Memory B cell (primary cell): Measurements from ENCODE around the gene HSD11B2.
A peak's percentile ranks its signal among the peaks of the same experiment; 100 is the strongest.

Experiments used
- ATAC-seq: fragments of 150-1000 bp; cut with Tn5 transposase; 2 replicates; pipeline ENCODE4 v1.10.0; 2021; ENCODE audit warnings: low read depth, mild to moderate bottlenecking, moderate library complexity
- DNase-seq, 2 donors: peaks; one replicate each; pipeline ENCODE4 v3.0.0; 2022; ENCODE audit warnings: low spot score in 2 of 2
- H3K27ac Mint-ChIP-seq: one replicate; pipeline ENCODE4 v1.8.0; 2022; ENCODE audit warnings: mild to moderate bottlenecking, moderate library complexity, mixed read lengths
- H3K27me3 Mint-ChIP-seq: one replicate; pipeline ENCODE4 v1.8.0; 2022; ENCODE audit warnings: mixed read lengths
- H3K36me3 Mint-ChIP-seq: one replicate; pipeline ENCODE4 v1.8.0; 2022; ENCODE audit warnings: mild to moderate bottlenecking, mixed read lengths
- H3K4me1 Mint-ChIP-seq: one replicate; pipeline ENCODE4 v1.8.0; 2022; ENCODE audit warnings: mixed read lengths
- H3K4me3 Mint-ChIP-seq: one replicate; pipeline ENCODE4 v1.8.0; 2022; ENCODE audit warnings: mild to moderate bottlenecking, moderate library complexity, mixed read lengths
- H3K9me3 Mint-ChIP-seq: one replicate; pipeline ENCODE4 v1.8.0; 2022; ENCODE audit warnings: mixed read lengths

HSD11B2 gene

GRCh38 chr16:67393111-67393787, 37.7 kb upstream of the HSD11B2 start, which contains the start of gene TPPP3:
Gene TPPP3 (minus strand): TSS chr16:67393498. CDS start chr16:67391111, 2,387 bp downstream.
- no peaks in the 10 kb centered on the region for H3K9me3 Mint-ChIP-seq
- peak; percentile 45 for ATAC-seq
- H3K27ac Mint-ChIP-seq, result no peak within 1 kb of the TSS
- H3K27me3 Mint-ChIP-seq, result peaks cover 26% of the 10 kb centered on the region
- peaks cover 21% of the 10 kb centered on the region for H3K4me1 Mint-ChIP-seq
- H3K36me3 Mint-ChIP-seq, result no peaks in the 10 kb centered on the region
- peak within 1 kb of the TSS; percentile 74 for H3K4me3 Mint-ChIP-seq
- DNase-seq, result no peak

GRCh38 chr16:67393788-67394154, 37.1 kb upstream of the HSD11B2 start:
- H3K4me3 Mint-ChIP-seq, result peak overlapping the region; percentile 74
- no peaks in the 10 kb centered on the region for H3K9me3 Mint-ChIP-seq
- H3K27ac Mint-ChIP-seq, result no peak overlapping the region
- peaks cover 28% of the 10 kb centered on the region for H3K27me3 Mint-ChIP-seq
- DNase-seq (no peak), ATAC-seq (no peak)
- H3K4me1 Mint-ChIP-seq, result peaks cover 21% of the 10 kb centered on the region
- H3K36me3 Mint-ChIP-seq, result no peaks in the 10 kb centered on the region

- Mint-ChIP-seq H3K27ac (no peak overlapping the region), H3K27me3 (peaks cover 28% of the 10 kb centered on the region)
- ATAC-seq, result peak; percentile 59
Observed at GRCh38 chr16:67394155-67395104, 36.5 kb upstream of the HSD11B2 start.

GRCh38 chr16:67395105-67395457, 35.8 kb upstream of the HSD11B2 start:
- Mint-ChIP-seq H3K4me3 (no peak overlapping the region), H3K27ac (no peak overlapping the region), H3K4me1 (peaks cover 17% of the 10 kb centered on the region), H3K36me3 (no peaks in the 10 kb centered on the region), H3K27me3 (peaks cover 24% of the 10 kb centered on the region), H3K9me3 (no peaks in the 10 kb centered on the region)
- ATAC-seq (no peak), DNase-seq (no peak)

More at GRCh38 chr16:67394155-67395104, 36.5 kb upstream of the HSD11B2 start:
- Mint-ChIP-seq H3K9me3 (no peaks in the 10 kb centered on the region), H3K4me3 (peak overlapping the region; percentile 74), H3K36me3 (no peaks in the 10 kb centered on the region), H3K4me1 (peaks cover 21% of the 10 kb centered on the region)
- peak in 1 of 2 donors; percentile 37 for DNase-seq

- Mint-ChIP-seq H3K27me3 (peaks cover 22% of the 10 kb centered on the region), H3K9me3 (no peaks in the 10 kb centered on the region), H3K4me3 (no peak overlapping the region)
Observed at GRCh38 chr16:67395458-67396158, 35.3 kb upstream of the HSD11B2 start.

GRCh38 chr16:67396159-67397035, 34.5 kb upstream of the HSD11B2 start:
- ATAC-seq (no peak), DNase-seq (no peak)
- peaks cover 22% of the 10 kb centered on the region for H3K27me3 Mint-ChIP-seq
- no peaks in the 10 kb centered on the region for H3K36me3 Mint-ChIP-seq
- peaks cover 9% of the 10 kb centered on the region for H3K4me1 Mint-ChIP-seq
- H3K27ac Mint-ChIP-seq, result no peak overlapping the region
- H3K9me3 Mint-ChIP-seq, result no peaks in the 10 kb centered on the region
- H3K4me3 Mint-ChIP-seq, result no peak overlapping the region

More at GRCh38 chr16:67395458-67396158, 35.3 kb upstream of the HSD11B2 start:
- H3K36me3 Mint-ChIP-seq, result no peaks in the 10 kb centered on the region
- no peak overlapping the region for H3K27ac Mint-ChIP-seq
- no peak for DNase-seq
- ATAC-seq, result no peak
- peaks cover 13% of the 10 kb centered on the region for H3K4me1 Mint-ChIP-seq

- Mint-ChIP-seq H3K4me3 (no peak overlapping the region), H3K27me3 (peaks cover 16% of the 10 kb centered on the region), H3K4me1 (peaks cover 9% of the 10 kb centered on the region), H3K27ac (no peak overlapping the region), H3K9me3 (no peaks in the 10 kb centered on the region), H3K36me3 (no peaks in the 10 kb centered on the region)
- DNase-seq (no peak), ATAC-seq (no peak)
Observed at GRCh38 chr16:67397036-67397801, 33.7 kb upstream of the HSD11B2 start.

GRCh38 chr16:67397812-67398545, 32.9 kb upstream of the HSD11B2 start:
- H3K36me3 Mint-ChIP-seq, result no peaks in the 10 kb centered on the region
- no peak for DNase-seq
- H3K4me3 Mint-ChIP-seq, result no peak overlapping the region
- H3K27me3 Mint-ChIP-seq, result peaks cover 13% of the 10 kb centered on the region
- no peak overlapping the region for H3K27ac Mint-ChIP-seq
- no peaks in the 10 kb centered on the region for H3K9me3 Mint-ChIP-seq
- peaks cover 5% of the 10 kb centered on the region for H3K4me1 Mint-ChIP-seq
- no peak for ATAC-seq

GRCh38 chr16:67398546-67399217, 32.2 kb upstream of the HSD11B2 start:
- H3K9me3 Mint-ChIP-seq, result no peaks in the 10 kb centered on the region
- H3K4me3 Mint-ChIP-seq, result no peak overlapping the region
- no peak for DNase-seq
- H3K27ac Mint-ChIP-seq, result no peak overlapping the region
- peaks cover 5% of the 10 kb centered on the region for H3K4me1 Mint-ChIP-seq
- H3K36me3 Mint-ChIP-seq, result no peaks in the 10 kb centered on the region
- ATAC-seq, result no peak
- peaks cover 12% of the 10 kb centered on the region for H3K27me3 Mint-ChIP-seq

GRCh38 chr16:67399218-67399733, 31.6 kb upstream of the HSD11B2 start:
- Mint-ChIP-seq H3K27ac (no peak overlapping the region), H3K9me3 (no peaks in the 10 kb centered on the region), H3K4me3 (no peak overlapping the region), H3K4me1 (peaks cover 1% of the 10 kb centered on the region), H3K36me3 (no peaks in the 10 kb centered on the region), H3K27me3 (peaks cover 10% of the 10 kb centered on the region)
- peak; percentile 80 for ATAC-seq
- peak; percentile 56 to 71 for DNase-seq

GRCh38 chr16:67399749-67400704, 30.9 kb upstream of the HSD11B2 start:
- DNase-seq, result no peak
- ATAC-seq, result no peak
- Mint-ChIP-seq H3K27me3 (peaks cover 9% of the 10 kb centered on the region), H3K36me3 (no peaks in the 10 kb centered on the region), H3K4me3 (no peak overlapping the region), H3K9me3 (no peaks in the 10 kb centered on the region), H3K4me1 (no peaks in the 10 kb centered on the region), H3K27ac (no peak overlapping the region)
